Esophagus squamous epithelium (tissue), 4 donors: ENCODE measurements around the gene SGMS1.

ENCODE experiments used
- CTCF ChIP-seq, 6 experiments: fragments of 450-650 bp in 4 of 6; fragments of 200-600 bp in 2 of 6; sonication (generic) in 2 of 6; IDR thresholded peaks; one replicate each; pipeline ENCODE4 v1.5.1; 2016 to 2019; ENCODE audit warnings: antibody characterized with exemption in 6 of 6, mild to moderate bottlenecking in 4 of 6, moderate library complexity in 4 of 6
- POLR2A ChIP-seq, 4 donors: fragments of 450-650 bp; IDR thresholded peaks; one replicate each; pipeline ENCODE4 v1.6.1; 2017; ENCODE audit warnings: antibody characterized with exemption in 4 of 4, mild to moderate bottlenecking in 4 of 4, moderate library complexity in 3 of 4

- TF ChIP-seq CTCF (IDR thresholded peaks at IDR 0.05) (no peak), POLR2A (IDR thresholded peaks at IDR 0.05) (no peak)
Observed at GRCh38 chr10:50514995-50515394, 108.8 kb downstream of the SGMS1 start.
